Brain pericyte (primary cell): Measurements from ENCODE around the gene ZNF436.
"Not testable (repeated sequence)": the region's sequence is repeated elsewhere in the genome, so short reads cannot be mapped to it uniquely, and the experiment has no call there.

Experiments
- DNase-seq: peaks from one replicate; pipeline ENCODE4 v3.0.0-alpha.2; 2012; ENCODE audit warnings: low read depth, low spot score

The ZNF436 gene

GRCh38 chr1:23310280-23310679, 59.4 kb downstream of the ZNF436 start:
- DNase-seq: not testable (repeated sequence)
